Nephron progenitor cell (in vitro differentiated cells): ENCODE measurements around the gene ENPP7.

Source experiments
- DNase-seq: peaks from one replicate; pipeline ENCODE4 v3.0.0; 2021
- H3K27ac Mint-ChIP-seq: 2 replicates; pipeline ENCODE4 v1.8.0; 2021; ENCODE audit warnings: mild to moderate bottlenecking, moderate library complexity, mixed read lengths
- H3K27me3 Mint-ChIP-seq: 2 replicates; pipeline ENCODE4 v1.8.0; 2021; ENCODE audit warnings: mild to moderate bottlenecking, low read depth, mixed read lengths; ENCODE audit not compliant: poor library complexity
- H3K36me3 Mint-ChIP-seq: 2 replicates; pipeline ENCODE4 v1.8.0; 2021; ENCODE audit warnings: low read depth, mixed read lengths
- H3K4me1 Mint-ChIP-seq: 2 replicates; pipeline ENCODE4 v1.8.0; 2021; ENCODE audit warnings: mixed read lengths
- H3K4me3 Mint-ChIP-seq: 2 replicates; pipeline ENCODE4 v1.8.0; 2021; ENCODE audit warnings: mild to moderate bottlenecking, moderate library complexity, mixed read lengths
- H3K9me3 Mint-ChIP-seq: 2 replicates; pipeline ENCODE4 v1.8.0; 2021; ENCODE audit warnings: mild to moderate bottlenecking, moderate library complexity, mixed read lengths
- CTCF ChIP-seq: fragments of 200-600 bp; sonication (generic); IDR thresholded peaks from 2 replicates; pipeline ENCODE4 v1.5.0; 2021; ENCODE audit warnings: antibody characterized with exemption

ENPP7 gene

GRCh38 chr17:79742589-79742918 is 11.8 kb downstream of the ENPP7 start:
- no peaks in the 10 kb centered on the region for H3K36me3 Mint-ChIP-seq
- TF ChIP-seq CTCF, result no peak
- no peaks in the 10 kb centered on the region for H3K9me3 Mint-ChIP-seq
- DNase-seq, result no peak
- H3K27me3 Mint-ChIP-seq, result peaks cover 55% of the 10 kb centered on the region
- no peak overlapping the region for H3K4me3 Mint-ChIP-seq
- H3K27ac Mint-ChIP-seq, result no peak overlapping the region
- peaks cover 60% of the 10 kb centered on the region for H3K4me1 Mint-ChIP-seq

GRCh38 chr17:79742951-79743476 is 12.3 kb downstream of the ENPP7 start:
- DNase-seq, result no peak
- Mint-ChIP-seq H3K9me3 (no peaks in the 10 kb centered on the region), H3K27ac (no peak overlapping the region), H3K4me1 (peaks cover 59% of the 10 kb centered on the region), H3K4me3 (no peak overlapping the region), H3K27me3 (peaks cover 55% of the 10 kb centered on the region), H3K36me3 (no peaks in the 10 kb centered on the region)
- no peak for TF ChIP-seq CTCF

- Mint-ChIP-seq H3K4me1 (peaks cover 53% of the 10 kb centered on the region), H3K27me3 (peaks cover 52% of the 10 kb centered on the region), H3K4me3 (no peak overlapping the region), H3K9me3 (no peaks in the 10 kb centered on the region), H3K27ac (no peak overlapping the region), H3K36me3 (no peaks in the 10 kb centered on the region)
- TF ChIP-seq CTCF, result no peak
- DNase-seq, result no peak
Observed at GRCh38 chr17:79743614-79744013, 12.9 kb downstream of the ENPP7 start.

GRCh38 chr17:79745641-79746105 is 14.9 kb downstream of the ENPP7 start:
- no peaks in the 10 kb centered on the region for H3K9me3 Mint-ChIP-seq
- H3K36me3 Mint-ChIP-seq, result no peaks in the 10 kb centered on the region
- H3K27ac Mint-ChIP-seq, result no peak overlapping the region
- no peak for TF ChIP-seq CTCF
- DNase-seq, result no peak
- no peak overlapping the region for H3K4me3 Mint-ChIP-seq
- peaks cover 41% of the 10 kb centered on the region for H3K4me1 Mint-ChIP-seq
- H3K27me3 Mint-ChIP-seq, result peaks cover 60% of the 10 kb centered on the region

- Mint-ChIP-seq H3K36me3 (no peaks in the 10 kb centered on the region), H3K4me1 (peaks cover 42% of the 10 kb centered on the region), H3K9me3 (no peaks in the 10 kb centered on the region), H3K27me3 (peaks cover 71% of the 10 kb centered on the region), H3K27ac (no peak overlapping the region), H3K4me3 (peak overlapping the region; percentile 72)
- DNase-seq, result no peak
- TF ChIP-seq CTCF, result no peak
Observed at GRCh38 chr17:79746889-79747507, 16.3 kb downstream of the ENPP7 start.
